NB4 (cell line): Measurements from ENCODE around the gene INO80D.

Experiments used
- CTCF ChIP-seq: IDR thresholded peaks from one replicate; pipeline ENCODE4 v1.5.1; 2012; ENCODE audit warnings: low read depth, low read length
- POLR2A ChIP-seq: IDR thresholded peaks from 2 replicates; pipeline ENCODE4 v1.6.1; 2011; ENCODE audit warnings: mild to moderate bottlenecking; ENCODE audit not compliant: insufficient read length; ENCODE audit errors: extremely low read depth
- TF ChIP-seq, protein P1 (sequence below): IDR thresholded peaks from 2 replicates; pipeline ENCODE4 v1.6.1; 2011; ENCODE audit warnings: low read depth, low read length

DNA sequence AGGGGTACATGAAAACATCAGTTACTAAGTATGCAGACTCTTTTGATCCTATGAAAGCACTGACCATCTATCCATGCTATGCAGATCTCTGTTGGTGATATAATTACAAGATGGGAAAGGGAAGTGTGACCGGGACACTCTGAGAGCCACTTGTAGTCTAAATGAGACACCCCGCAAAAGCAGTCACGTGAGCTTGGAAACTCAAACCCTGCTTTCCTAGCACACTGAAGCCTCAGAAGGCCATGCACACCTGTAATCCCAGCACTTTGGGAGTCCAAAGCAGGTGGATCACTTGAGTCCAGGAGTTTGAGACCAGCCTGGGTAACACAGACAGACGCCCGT, 137.5 kb downstream of the INO80D start:
- TF ChIP-seq CTCF (no peak), POLR2A (no peak)
- TF ChIP-seq, protein P1, sequence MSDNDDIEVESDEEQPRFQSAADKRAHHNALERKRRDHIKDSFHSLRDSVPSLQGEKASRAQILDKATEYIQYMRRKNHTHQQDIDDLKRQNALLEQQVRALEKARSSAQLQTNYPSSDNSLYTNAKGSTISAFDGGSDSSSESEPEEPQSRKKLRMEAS: no peak
